Spleen (tissue), 7 donors: ENCODE measurements around the gene SDR9C7.

Experiments
- POLR2A ChIP-seq, 3 donors: fragments of 450-650 bp; IDR thresholded peaks; one replicate each; pipeline ENCODE4 v1.5.1; 2017; ENCODE audit warnings: antibody characterized with exemption in 3 of 3, mild to moderate bottlenecking in 1 of 3
- POLR2AphosphoS5 ChIP-seq, 3 donors: sonication (generic); formaldehyde crosslinking; IDR thresholded peaks; one replicate each; pipeline ENCODE4 v1.5.1; 2017; ENCODE audit warnings: antibody characterized with exemption in 3 of 3
- TF ChIP-seq, protein P1 (sequence below), 11 experiments: fragments of 200-600 bp in 7 of 11; fragments of 450-650 bp in 4 of 11; sonication (generic) in 4 of 11; IDR thresholded peaks in 8 of 11; conservative IDR thresholded peaks in 3 of 11; 1 replicate in 7 of 11; 2 replicates in 4 of 11; pipeline versions ENCODE4 v1.4.0 to v1.8.0; 2016 to 2021; ENCODE audit warnings: antibody characterized with exemption in 11 of 11, inconsistent platforms in 4 of 11, mild to moderate bottlenecking in 1 of 11
- donor health status: DM: no; HTN: no; CAD: no; lungs with moderate emphysema.
- donor health status: DM: no; HTN: no; CAD: no.
- donor health status: DM: no; HTN: no; CAD: no.

DNA sequence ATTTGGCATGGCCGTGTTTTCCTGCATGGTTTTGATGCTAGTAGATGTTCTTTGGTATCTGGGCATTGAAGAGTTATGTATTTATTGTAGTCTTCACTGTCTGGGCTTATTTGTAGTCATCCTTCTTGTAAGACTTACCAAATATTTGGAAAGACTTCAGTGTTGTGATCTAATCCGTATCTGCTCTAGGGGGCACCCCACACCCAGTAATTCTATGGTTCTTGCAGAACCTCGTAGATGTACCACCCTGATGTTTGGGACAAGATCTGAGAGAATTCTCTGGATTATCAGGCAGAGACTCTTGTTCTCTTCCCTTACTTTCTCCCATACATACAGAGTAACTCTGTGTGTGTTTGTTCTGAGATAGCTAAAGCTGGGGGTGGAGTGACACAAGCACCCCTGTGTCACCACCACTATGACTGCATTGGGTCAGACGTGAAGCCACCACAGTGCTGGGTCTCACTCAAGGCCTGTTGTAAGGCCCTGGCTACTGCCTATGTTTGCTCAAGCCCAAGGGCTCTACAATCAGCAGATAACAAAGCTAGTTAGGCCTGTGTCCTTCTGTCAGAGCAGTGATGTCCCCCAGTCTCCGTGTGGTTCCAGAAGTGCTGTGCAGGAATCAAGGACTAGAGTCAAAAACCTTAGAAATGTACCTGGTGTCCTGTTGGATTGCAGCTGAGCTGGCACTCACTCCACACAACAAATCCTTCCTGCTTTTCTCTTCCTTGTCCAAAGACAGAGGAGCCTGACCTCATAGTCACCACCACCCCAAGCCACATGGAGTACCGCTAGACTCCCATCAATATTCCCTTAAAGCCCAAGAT, 13.6 kb upstream of the SDR9C7 start:
- no peak for TF ChIP-seq POLR2AphosphoS5 (IDR thresholded peaks at IDR 0.05)
- no peak for TF ChIP-seq POLR2A (IDR thresholded peaks at IDR 0.05)
- TF ChIP-seq, protein P1, sequence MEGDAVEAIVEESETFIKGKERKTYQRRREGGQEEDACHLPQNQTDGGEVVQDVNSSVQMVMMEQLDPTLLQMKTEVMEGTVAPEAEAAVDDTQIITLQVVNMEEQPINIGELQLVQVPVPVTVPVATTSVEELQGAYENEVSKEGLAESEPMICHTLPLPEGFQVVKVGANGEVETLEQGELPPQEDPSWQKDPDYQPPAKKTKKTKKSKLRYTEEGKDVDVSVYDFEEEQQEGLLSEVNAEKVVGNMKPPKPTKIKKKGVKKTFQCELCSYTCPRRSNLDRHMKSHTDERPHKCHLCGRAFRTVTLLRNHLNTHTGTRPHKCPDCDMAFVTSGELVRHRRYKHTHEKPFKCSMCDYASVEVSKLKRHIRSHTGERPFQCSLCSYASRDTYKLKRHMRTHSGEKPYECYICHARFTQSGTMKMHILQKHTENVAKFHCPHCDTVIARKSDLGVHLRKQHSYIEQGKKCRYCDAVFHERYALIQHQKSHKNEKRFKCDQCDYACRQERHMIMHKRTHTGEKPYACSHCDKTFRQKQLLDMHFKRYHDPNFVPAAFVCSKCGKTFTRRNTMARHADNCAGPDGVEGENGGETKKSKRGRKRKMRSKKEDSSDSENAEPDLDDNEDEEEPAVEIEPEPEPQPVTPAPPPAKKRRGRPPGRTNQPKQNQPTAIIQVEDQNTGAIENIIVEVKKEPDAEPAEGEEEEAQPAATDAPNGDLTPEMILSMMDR (IDR thresholded peaks at IDR 0.05 in 8 of 11, conservative IDR thresholded peaks at IDR 0.05 in 3 of 11): no peak
